CD14-positive monocyte (primary cell): ENCODE results near the gene DHCR24. TPM values are rescaled to one million over a fixed set of nuclear protein-coding genes. Genes with fewer than 3 reads are reported as not detected.

Experiments used
- DNase-seq, 3 donors: peaks; one replicate each; pipeline ENCODE4 v3.0.0-alpha.2; 2011 to 2022
- H2AFZ ChIP-seq: 2 replicates; pipeline ENCODE4 v1.6.0; 2012; ENCODE audit warnings: mild to moderate bottlenecking, low read depth, low read length, inconsistent platforms; ENCODE audit not compliant: insufficient read depth, poor library complexity, severe bottlenecking
- H3K27ac ChIP-seq, 2 donors: 1 replicate in 1 of 2; 2 replicates in 1 of 2; pipeline ENCODE4 v1.5.1; 2012 to 2013; ENCODE audit warnings: low read length in 2 of 2, control low read depth in 1 of 2, inconsistent platforms in 1 of 2, low read depth in 1 of 2, mild to moderate bottlenecking in 1 of 2
- H3K27me3 ChIP-seq, 2 donors: one replicate each; pipeline versions ENCODE4 v1.6.0 to v1.6.1; 2011 to 2013; ENCODE audit warnings: low read length in 2 of 2; ENCODE audit not compliant: control insufficient read depth in 2 of 2, insufficient read depth in 2 of 2
- H3K36me3 ChIP-seq, 2 donors: replicated peaks in 1 of 2; 1 replicate in 1 of 2; 2 replicates in 1 of 2; pipeline versions ENCODE4 v1.5.1 to v1.6.1; 2012 to 2013; ENCODE audit warnings: low read length in 2 of 2, control low read depth in 1 of 2, inconsistent platforms in 1 of 2, mild to moderate bottlenecking in 1 of 2; ENCODE audit not compliant: insufficient read depth in 2 of 2, control insufficient read depth in 1 of 2
- H3K4me1 ChIP-seq, 2 donors: 1 replicate in 1 of 2; 2 replicates in 1 of 2; pipeline versions ENCODE4 v1.5.1 to v1.6.1; 2012 to 2013; ENCODE audit warnings: low read length in 2 of 2, control low read depth in 1 of 2, inconsistent platforms in 1 of 2, mild to moderate bottlenecking in 1 of 2, moderate library complexity in 1 of 2; ENCODE audit not compliant: insufficient read depth in 2 of 2, control insufficient read depth in 1 of 2
- H3K4me2 ChIP-seq: replicated peaks from 2 replicates; pipeline ENCODE3; 2012; ENCODE audit warnings: low read length, moderate library complexity, mild to moderate bottlenecking; ENCODE audit not compliant: poor library complexity, severe bottlenecking; ENCODE audit errors: extremely low read depth
- H3K4me3 ChIP-seq, 3 experiments: fragments of 200-600 bp in 1 of 3; sonication (generic) in 1 of 3; replicated peaks in 1 of 3; 1 replicate in 2 of 3; 2 replicates in 1 of 3; pipeline ENCODE4 v1.5.1; 2011 to 2013; ENCODE audit warnings: low read length in 3 of 3, mild to moderate bottlenecking in 3 of 3, control low read depth in 2 of 3, low read depth in 2 of 3, inconsistent platforms in 1 of 3, moderate library complexity in 1 of 3
- H3K79me2 ChIP-seq: 2 replicates; pipeline ENCODE4 v1.6.0; 2012; ENCODE audit warnings: mild to moderate bottlenecking, control low read depth, inconsistent platforms, low read length, moderate library complexity; ENCODE audit not compliant: insufficient read depth
- H3K9ac ChIP-seq: 2 replicates; pipeline ENCODE4 v1.6.0; 2017; ENCODE audit warnings: low read length, mild to moderate bottlenecking; ENCODE audit not compliant: insufficient read depth, poor library complexity, severe bottlenecking
- H3K9me3 ChIP-seq, 2 donors: replicated peaks in 1 of 2; 1 replicate in 1 of 2; 2 replicates in 1 of 2; pipeline versions ENCODE4 v1.5.1 to v1.6.1; 2012 to 2013; ENCODE audit warnings: low read length in 2 of 2, control low read depth in 1 of 2; ENCODE audit not compliant: control insufficient read depth in 1 of 2, insufficient read depth in 1 of 2
- H4K20me1 ChIP-seq: 2 replicates; pipeline ENCODE4 v1.6.0; 2012; ENCODE audit warnings: mild to moderate bottlenecking, low read length, control low read depth, moderate library complexity; ENCODE audit not compliant: insufficient read depth
- H3K27ac Mint-ChIP-seq, 7 donors: one replicate each; pipeline ENCODE4 v1.8.0; 2020; ENCODE audit warnings: mild to moderate bottlenecking in 7 of 7, mixed read lengths in 7 of 7, moderate library complexity in 6 of 7, inconsistent platforms in 2 of 7
- H3K27me3 Mint-ChIP-seq, 3 donors: one replicate each; pipeline ENCODE4 v1.8.0; 2021 to 2022; ENCODE audit warnings: low read depth in 3 of 3, mild to moderate bottlenecking in 3 of 3, mixed read lengths in 3 of 3, moderate library complexity in 3 of 3, inconsistent platforms in 1 of 3
- H3K36me3 Mint-ChIP-seq, 2 donors: one replicate each; pipeline ENCODE4 v1.8.0; 2020; ENCODE audit warnings: mixed read lengths in 2 of 2, inconsistent platforms in 1 of 2, mild to moderate bottlenecking in 1 of 2
- H3K4me1 Mint-ChIP-seq: one replicate; pipeline ENCODE4 v1.8.0; 2020; ENCODE audit warnings: mild to moderate bottlenecking, mixed read lengths
- H3K4me3 Mint-ChIP-seq, 2 donors: one replicate each; pipeline ENCODE4 v1.8.0; 2020; ENCODE audit warnings: mild to moderate bottlenecking in 2 of 2, mixed read lengths in 2 of 2, moderate library complexity in 1 of 2
- H3K9me3 Mint-ChIP-seq, 7 donors: one replicate each; pipeline ENCODE4 v1.8.0; 2020 to 2022; ENCODE audit warnings: mixed read lengths in 7 of 7, mild to moderate bottlenecking in 6 of 7, moderate library complexity in 6 of 7, inconsistent platforms in 2 of 7
- WGBS: methylation state at CpG from one replicate; pipeline ENCODE4 v1.1.5; 2013; ENCODE audit warnings: missing lambda C conversion rate; ENCODE audit not compliant: insufficient coverage; 5-methylcytosine and 5-hydroxymethylcytosine counted together
- intact Hi-C, 2 donors: fragments of 100-400 bp; cut with micrococcal nuclease; formaldehyde crosslinking; loops; one replicate each; pipeline versions ENCODE4 v1.15.0 to v1.15.1; 2023
- polyA plus RNA-seq, 3 donors: library from polyadenylated mRNA; depleted of rRNA in 1 of 3; unstranded in 2 of 3; stranded (reverse) in 1 of 3; fragments of 300-500 nt in 2 of 3; fragments of >200 nt in 1 of 3; fragmentation: Illumina TruSeq in 2 of 3; gene quantifications; 1 replicate in 2 of 3; 2 replicates in 1 of 3; pipeline ENCODE4 v1.2.3, GENCODE V29; 2012 to 2021
- TF ChIP-seq, protein P1 (sequence below): fragments of 200-600 bp; IDR thresholded peaks from one replicate; pipeline ENCODE4 v1.8.0; 2022; ENCODE audit warnings: antibody characterized with exemption, mild to moderate bottlenecking

Gene DHCR24
- polyA plus RNA-seq, 3 donors: 0.48 to 3.5 (median 3.0) TPM

DNA sequence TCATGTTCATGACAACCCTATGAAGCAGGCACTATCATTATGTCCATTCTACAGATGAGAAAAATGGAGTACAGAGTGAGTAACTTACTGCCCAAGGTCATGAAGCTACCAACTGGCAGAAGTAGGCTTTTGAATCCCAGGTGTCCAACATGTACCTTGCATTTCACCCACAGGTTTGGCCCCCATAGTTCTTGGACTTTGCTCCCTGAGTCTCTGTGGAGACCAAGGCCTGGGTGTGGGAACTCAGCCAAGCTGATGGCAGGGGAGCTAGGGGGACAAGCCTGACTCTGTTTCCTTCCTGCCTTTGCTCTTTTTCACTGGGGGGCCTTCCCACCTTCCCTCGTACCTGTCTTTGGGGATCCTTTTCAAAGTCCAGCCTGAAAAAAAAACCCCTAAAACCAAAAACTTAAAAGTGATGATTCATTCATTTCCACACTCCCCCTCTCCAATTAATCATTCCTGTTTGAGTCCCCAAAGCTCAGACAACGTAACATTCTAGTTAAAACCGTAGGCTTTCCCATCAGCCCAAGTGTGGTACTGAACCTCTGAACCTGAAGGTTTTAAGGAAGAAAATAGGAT, 77.4 kb downstream of the DHCR24 start:
- peaks cover 16% of the 10 kb centered on the region for H3K4me1 Mint-ChIP-seq
- no peak for DNase-seq

DNA sequence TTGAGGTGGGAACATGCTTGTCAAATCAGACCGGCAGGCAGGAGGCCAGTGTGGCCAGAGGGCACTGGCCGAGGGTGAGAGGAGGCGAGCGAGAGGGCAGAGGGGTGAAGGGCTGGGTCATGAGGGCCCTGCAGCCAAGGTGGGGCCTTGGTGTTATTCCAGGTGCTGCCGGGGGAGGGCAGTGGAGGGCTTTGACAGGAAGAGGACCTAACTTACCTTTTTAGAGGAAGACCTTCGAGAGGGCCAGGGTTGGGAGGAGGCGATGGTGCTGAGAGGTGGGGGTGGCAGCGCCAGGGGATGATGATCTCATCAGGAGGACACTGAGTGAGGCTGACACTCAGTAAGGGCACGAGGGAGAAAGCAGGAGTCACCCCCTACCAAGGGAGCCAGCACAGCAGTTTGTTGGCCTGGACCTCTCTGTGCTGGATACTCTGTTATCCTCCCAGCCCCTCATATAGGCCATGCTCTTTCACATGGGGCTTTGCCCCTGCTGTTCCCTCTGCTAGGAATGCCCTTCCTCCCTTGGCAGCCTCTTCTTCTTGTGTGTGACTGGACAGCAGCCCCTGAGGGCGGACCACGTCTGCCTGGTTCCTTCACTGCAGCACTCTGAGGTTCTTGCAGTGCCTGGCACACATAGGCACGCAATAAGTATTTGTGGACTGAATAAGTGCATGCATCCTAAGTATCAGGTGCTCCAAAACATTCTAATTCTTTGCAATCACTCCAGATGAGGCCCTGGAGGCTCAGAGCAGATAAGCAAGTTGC, 78.4 kb downstream of the DHCR24 start:
- H3K79me2 ChIP-seq: no peaks in the 10 kb centered on the region
- no peaks in the 10 kb centered on the region for H3K36me3 Mint-ChIP-seq
- H3K9me3 Mint-ChIP-seq: no peaks in the 10 kb centered on the region
- H3K4me3 ChIP-seq: no peak overlapping the region
- no peaks in the 10 kb centered on the region for H3K27me3 ChIP-seq
- H3K9ac ChIP-seq: no peak overlapping the region
- peaks cover 0 to 25% of the 10 kb centered on the region in 2 donors for H3K4me1 ChIP-seq
- no peak overlapping the region for H3K4me3 Mint-ChIP-seq
- no peaks in the 10 kb centered on the region for H4K20me1 ChIP-seq
- no peak overlapping the region for H3K27ac Mint-ChIP-seq
- peaks cover 21% of the 10 kb centered on the region for H3K4me1 Mint-ChIP-seq
- H3K27ac ChIP-seq: no peak overlapping the region
- TF ChIP-seq, protein P1, sequence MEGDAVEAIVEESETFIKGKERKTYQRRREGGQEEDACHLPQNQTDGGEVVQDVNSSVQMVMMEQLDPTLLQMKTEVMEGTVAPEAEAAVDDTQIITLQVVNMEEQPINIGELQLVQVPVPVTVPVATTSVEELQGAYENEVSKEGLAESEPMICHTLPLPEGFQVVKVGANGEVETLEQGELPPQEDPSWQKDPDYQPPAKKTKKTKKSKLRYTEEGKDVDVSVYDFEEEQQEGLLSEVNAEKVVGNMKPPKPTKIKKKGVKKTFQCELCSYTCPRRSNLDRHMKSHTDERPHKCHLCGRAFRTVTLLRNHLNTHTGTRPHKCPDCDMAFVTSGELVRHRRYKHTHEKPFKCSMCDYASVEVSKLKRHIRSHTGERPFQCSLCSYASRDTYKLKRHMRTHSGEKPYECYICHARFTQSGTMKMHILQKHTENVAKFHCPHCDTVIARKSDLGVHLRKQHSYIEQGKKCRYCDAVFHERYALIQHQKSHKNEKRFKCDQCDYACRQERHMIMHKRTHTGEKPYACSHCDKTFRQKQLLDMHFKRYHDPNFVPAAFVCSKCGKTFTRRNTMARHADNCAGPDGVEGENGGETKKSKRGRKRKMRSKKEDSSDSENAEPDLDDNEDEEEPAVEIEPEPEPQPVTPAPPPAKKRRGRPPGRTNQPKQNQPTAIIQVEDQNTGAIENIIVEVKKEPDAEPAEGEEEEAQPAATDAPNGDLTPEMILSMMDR: no peak
- no peak overlapping the region for H3K4me2 ChIP-seq
- no peak for DNase-seq
- intact Hi-C loops: loop anchor here (5.0 kb wide), 1 partner anchor 136 kb away; no protein-coding TSS in a partner anchor
- H3K9me3 ChIP-seq: no peaks in the 10 kb centered on the region
- no peaks in the 10 kb centered on the region for H3K36me3 ChIP-seq
- peaks cover 0 to 2% (median 0%) of the 10 kb centered on the region in 3 donors for H3K27me3 Mint-ChIP-seq
- H2AFZ ChIP-seq: no peak overlapping the region
- 86% methylated on average over 4 of the region's 12 CpGs for WGBS

More for the DNA sequence above, 77.4 kb downstream of the DHCR24 start:
- no peak overlapping the region for H3K4me3 Mint-ChIP-seq
- intact Hi-C loops: loop anchor here (5.0 kb wide), 1 partner anchor 137 kb away; no protein-coding TSS in a partner anchor
- no peak overlapping the region for H2AFZ ChIP-seq
- no peak overlapping the region for H3K4me2 ChIP-seq
- WGBS: 20% methylated on average over 1 of the region's 3 CpGs
- H4K20me1 ChIP-seq: no peaks in the 10 kb centered on the region
- peaks cover 0 to 2% (median 0%) of the 10 kb centered on the region in 3 donors for H3K27me3 Mint-ChIP-seq
- peak overlapping the region in 1 of 7 donors; percentile 25 for H3K27ac Mint-ChIP-seq
- H3K79me2 ChIP-seq: no peaks in the 10 kb centered on the region
- H3K27ac ChIP-seq: no peak overlapping the region
- peaks cover 0 to 3% (median 0%) of the 10 kb centered on the region in 7 donors for H3K9me3 Mint-ChIP-seq
- H3K36me3 Mint-ChIP-seq: no peaks in the 10 kb centered on the region
- no peak overlapping the region for H3K4me3 ChIP-seq
- no peak overlapping the region for H3K9ac ChIP-seq
- H3K27me3 ChIP-seq: no peaks in the 10 kb centered on the region
- H3K4me1 ChIP-seq: peaks cover 0 to 23% of the 10 kb centered on the region in 2 donors
- no peaks in the 10 kb centered on the region for H3K36me3 ChIP-seq
- TF ChIP-seq, protein P1: no peak
- H3K9me3 ChIP-seq: no peaks in the 10 kb centered on the region
